Nephron progenitor cell (in vitro differentiated cells): ENCODE results near the gene SLC12A5.

Source experiments
- DNase-seq: peaks from one replicate; pipeline ENCODE4 v3.0.0; 2021
- H3K27ac Mint-ChIP-seq: 2 replicates; pipeline ENCODE4 v1.8.0; 2021; ENCODE audit warnings: mild to moderate bottlenecking, moderate library complexity, mixed read lengths
- H3K27me3 Mint-ChIP-seq: 2 replicates; pipeline ENCODE4 v1.8.0; 2021; ENCODE audit warnings: mild to moderate bottlenecking, low read depth, mixed read lengths; ENCODE audit not compliant: poor library complexity
- H3K36me3 Mint-ChIP-seq: 2 replicates; pipeline ENCODE4 v1.8.0; 2021; ENCODE audit warnings: low read depth, mixed read lengths
- H3K4me1 Mint-ChIP-seq: 2 replicates; pipeline ENCODE4 v1.8.0; 2021; ENCODE audit warnings: mixed read lengths
- H3K4me3 Mint-ChIP-seq: 2 replicates; pipeline ENCODE4 v1.8.0; 2021; ENCODE audit warnings: mild to moderate bottlenecking, moderate library complexity, mixed read lengths
- H3K9me3 Mint-ChIP-seq: 2 replicates; pipeline ENCODE4 v1.8.0; 2021; ENCODE audit warnings: mild to moderate bottlenecking, moderate library complexity, mixed read lengths
- CTCF ChIP-seq: fragments of 200-600 bp; sonication (generic); IDR thresholded peaks from 2 replicates; pipeline ENCODE4 v1.5.0; 2021; ENCODE audit warnings: antibody characterized with exemption

The SLC12A5 gene

GRCh38 chr20:46021361-46022359 is 7.4 kb upstream of the SLC12A5 start:
- Mint-ChIP-seq H3K36me3 (no peaks in the 10 kb centered on the region), H3K9me3 (no peaks in the 10 kb centered on the region), H3K4me3 (peak overlapping the region; percentile 83), H3K27me3 (peaks cover 58% of the 10 kb centered on the region), H3K27ac (peak overlapping the region; percentile 24), H3K4me1 (peaks cover 24% of the 10 kb centered on the region)
- DNase-seq: peak; percentile 98
- TF ChIP-seq CTCF: no peak

GRCh38 chr20:46022411-46023147 is 6.4 kb upstream of the SLC12A5 start:
- Mint-ChIP-seq H3K4me3 (peak overlapping the region; percentile 83), H3K27me3 (peaks cover 63% of the 10 kb centered on the region), H3K27ac (no peak overlapping the region), H3K36me3 (no peaks in the 10 kb centered on the region), H3K9me3 (no peaks in the 10 kb centered on the region), H3K4me1 (peaks cover 22% of the 10 kb centered on the region)
- peak; percentile 63 for TF ChIP-seq CTCF
- DNase-seq: peak; percentile 82

- H3K27me3 Mint-ChIP-seq: peaks cover 69% of the 10 kb centered on the region
- no peaks in the 10 kb centered on the region for H3K9me3 Mint-ChIP-seq
- no peak for TF ChIP-seq CTCF
- no peak overlapping the region for H3K27ac Mint-ChIP-seq
- H3K4me1 Mint-ChIP-seq: peaks cover 17% of the 10 kb centered on the region
- DNase-seq: no peak
- peak overlapping the region; percentile 22 for H3K4me3 Mint-ChIP-seq
- no peaks in the 10 kb centered on the region for H3K36me3 Mint-ChIP-seq
Measured at GRCh38 chr20:46023148-46023484, 5.9 kb upstream of the SLC12A5 start.

GRCh38 chr20:46023999-46024398 is 5.0 kb upstream of the SLC12A5 start:
- Mint-ChIP-seq H3K4me3 (no peak overlapping the region), H3K27ac (no peak overlapping the region), H3K4me1 (peaks cover 8% of the 10 kb centered on the region), H3K27me3 (peaks cover 77% of the 10 kb centered on the region), H3K9me3 (no peaks in the 10 kb centered on the region), H3K36me3 (no peaks in the 10 kb centered on the region)
- no peak for DNase-seq
- TF ChIP-seq CTCF: no peak

GRCh38 chr20:46025376-46025783 is 3.6 kb upstream of the SLC12A5 start:
- TF ChIP-seq CTCF: no peak
- no peaks in the 10 kb centered on the region for H3K36me3 Mint-ChIP-seq
- no peak overlapping the region for H3K27ac Mint-ChIP-seq
- no peak for DNase-seq
- peaks cover 91% of the 10 kb centered on the region for H3K27me3 Mint-ChIP-seq
- no peaks in the 10 kb centered on the region for H3K9me3 Mint-ChIP-seq
- peaks cover 12% of the 10 kb centered on the region for H3K4me1 Mint-ChIP-seq
- no peak overlapping the region for H3K4me3 Mint-ChIP-seq
